ENCODE data around the gene SLC25A42.

The SLC25A42 gene

GRCh38 chr19:19051478-19052213 lies 12.1 kb upstream of the SLC25A42 start:
- DNase-seq, result no peak

- no peak for DNase-seq
These were observed 10.9 kb upstream of the SLC25A42 start for GRCh38 chr19:19052921-19053320.

GRCh38 chr19:19053508-19054314 lies 10.1 kb upstream of the SLC25A42 start:
- DNase-seq, result peak; percentile 32

- DNase-seq, result no peak
These were observed 9.4 kb upstream of the SLC25A42 start for GRCh38 chr19:19054315-19054938.

GRCh38 chr19:19054939-19055440 lies 8.8 kb upstream of the SLC25A42 start:
- no peak for DNase-seq

GRCh38 chr19:19055701-19056100 lies 8.1 kb upstream of the SLC25A42 start:
- DNase-seq, result no peak

- DNase-seq, result no peak
These were observed 7.0 kb upstream of the SLC25A42 start for GRCh38 chr19:19056636-19057275.

GRCh38 chr19:19057317-19057716 lies 6.5 kb upstream of the SLC25A42 start:
- no peak for DNase-seq

GRCh38 chr19:19057720-19058119 lies 6.1 kb upstream of the SLC25A42 start:
- no peak for DNase-seq

GRCh38 chr19:19059018-19059836 lies 4.6 kb upstream of the SLC25A42 start:
- DNase-seq, result no peak

- DNase-seq, result no peak
These were observed 3.8 kb upstream of the SLC25A42 start for GRCh38 chr19:19059837-19060611.

GRCh38 chr19:19061506-19061905 lies 2.3 kb upstream of the SLC25A42 start:
- DNase-seq, result no peak

GRCh38 chr19:19062454-19063182 lies 1.2 kb upstream of the SLC25A42 start:
- DNase-seq, result peak; percentile 58

- peak; percentile 20 for DNase-seq
These were observed 416 bp downstream of the SLC25A42 start for GRCh38 chr19:19064098-19064722.

- DNase-seq, result no peak
These were observed 1.3 kb downstream of the SLC25A42 start for GRCh38 chr19:19064811-19065745.

GRCh38 chr19:19067276-19068072 lies 3.7 kb downstream of the SLC25A42 start:
- DNase-seq, result no peak

- DNase-seq, result no peak
These were observed 5.2 kb downstream of the SLC25A42 start for GRCh38 chr19:19068659-19069654.

All from HCEC 1CT (cell line).